Prostate gland (tissue), 2 donors: Measurements from ENCODE around the gene SPRY2.

Source experiments
- CTCF ChIP-seq, 4 experiments: fragments of 200-600 bp in 2 of 4; fragments of 450-650 bp in 2 of 4; sonication (generic) in 2 of 4; IDR thresholded peaks; 1 replicate in 3 of 4; 2 replicates in 1 of 4; pipeline ENCODE4 v1.5.1; 2016 to 2019; ENCODE audit warnings: antibody characterized with exemption in 4 of 4, mild to moderate bottlenecking in 2 of 4, moderate library complexity in 2 of 4
- POLR2AphosphoS5 ChIP-seq: sonication (generic); formaldehyde crosslinking; IDR thresholded peaks from one replicate; pipeline ENCODE4 v1.6.1; 2017; ENCODE audit warnings: antibody characterized with exemption

DNA sequence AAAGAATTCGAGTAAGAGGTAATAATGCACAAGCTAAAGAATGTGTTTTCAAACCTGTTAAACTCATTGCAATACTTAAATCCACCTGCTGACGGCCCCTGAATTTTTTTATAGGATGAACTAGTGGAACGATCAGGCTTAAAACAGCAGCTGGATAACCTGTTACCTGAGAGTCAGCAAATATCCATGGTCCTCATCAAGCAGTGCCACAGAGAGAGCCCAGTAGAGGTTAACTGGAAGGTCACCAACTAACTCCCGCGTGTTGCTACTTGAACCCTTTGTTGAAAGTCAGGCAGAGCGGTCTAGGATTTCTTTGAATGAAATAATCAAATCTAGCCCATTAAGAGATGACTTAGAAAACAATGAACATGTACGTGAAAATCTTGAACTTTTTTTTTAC lies 47.6 kb upstream of the SPRY2 start:
- TF ChIP-seq POLR2AphosphoS5, result no peak
- TF ChIP-seq CTCF (IDR thresholded peaks at IDR 0.05), result no peak
